GM21528 (cell line): ENCODE results near the gene WNT4.

Experiments used
- ATAC-seq: cut with Tn5 transposase; IDR thresholded peaks from one replicate; pipeline ENCODE4 v1.9.1; 2021; ENCODE audit warnings: mild to moderate bottlenecking, moderate library complexity; ENCODE audit not compliant: unreplicated experiment, low FRiP score

WNT4 gene

GRCh38 chr1:22089787-22090186, 53.1 kb downstream of the WNT4 start:
- ATAC-seq, result no peak

- no peak for ATAC-seq
These were observed 53.7 kb downstream of the WNT4 start for GRCh38 chr1:22089134-22089571.

GRCh38 chr1:22088331-22088730, 54.6 kb downstream of the WNT4 start:
- no peak for ATAC-seq

GRCh38 chr1:22080191-22080590, 62.7 kb downstream of the WNT4 start:
- ATAC-seq, result no peak

GRCh38 chr1:22078133-22078532, 64.8 kb downstream of the WNT4 start:
- no peak for ATAC-seq

GRCh38 chr1:22077728-22078127, 65.2 kb downstream of the WNT4 start:
- no peak for ATAC-seq

GRCh38 chr1:22076346-22076745, 66.6 kb downstream of the WNT4 start:
- no peak for ATAC-seq

GRCh38 chr1:22075718-22076117, 67.2 kb downstream of the WNT4 start:
- no peak for ATAC-seq

- ATAC-seq, result no peak
These were observed 68.1 kb downstream of the WNT4 start for GRCh38 chr1:22074803-22075202.

- no peak for ATAC-seq
These were observed 71.4 kb downstream of the WNT4 start for GRCh38 chr1:22071511-22071910.
